Pons (tissue), 1 donor: ENCODE measurements around the gene R3HDM4.
"Not testable (repeated sequence)": the region's sequence is repeated elsewhere in the genome, so short reads cannot be mapped to it uniquely, and the experiment has no call there.

ENCODE experiments used
- DNase-seq: peaks from one replicate; pipeline ENCODE4 v3.0.0-alpha.2; 2016; ENCODE audit warnings: low spot score

The R3HDM4 gene

GRCh38 chr19:890831-891230, 22.2 kb downstream of the R3HDM4 start:
- no peak for DNase-seq

- DNase-seq = no peak
Observed at GRCh38 chr19:889662-890295, 23.2 kb downstream of the R3HDM4 start.

- DNase-seq = no peak
Observed at GRCh38 chr19:888581-889385, 24.2 kb downstream of the R3HDM4 start.

- DNase-seq = no peak
Observed at GRCh38 chr19:887599-887998, 25.4 kb downstream of the R3HDM4 start.

- no peak for DNase-seq
Observed at GRCh38 chr19:887072-887471, 25.9 kb downstream of the R3HDM4 start.

- no peak for DNase-seq
Observed at GRCh38 chr19:885536-886224, 27.3 kb downstream of the R3HDM4 start.

GRCh38 chr19:884420-885211, 28.4 kb downstream of the R3HDM4 start:
- no peak for DNase-seq

GRCh38 chr19:883661-884211, 29.3 kb downstream of the R3HDM4 start:
- no peak for DNase-seq

GRCh38 chr19:882871-883497, 30.0 kb downstream of the R3HDM4 start:
- DNase-seq = no peak

GRCh38 chr19:881385-882071, 31.5 kb downstream of the R3HDM4 start:
- no peak for DNase-seq

- DNase-seq = no peak
Observed at GRCh38 chr19:879711-880438, 33.1 kb downstream of the R3HDM4 start.

- not testable (repeated sequence) for DNase-seq
Observed at GRCh38 chr19:878751-879561, 34.1 kb downstream of the R3HDM4 start.

GRCh38 chr19:877992-878660, 34.9 kb downstream of the R3HDM4 start:
- DNase-seq = not testable (repeated sequence)

GRCh38 chr19:876780-877314, 36.2 kb downstream of the R3HDM4 start:
- DNase-seq = no peak

- no peak for DNase-seq
Observed at GRCh38 chr19:876089-876488, 36.9 kb downstream of the R3HDM4 start.

GRCh38 chr19:875265-875879, 37.6 kb downstream of the R3HDM4 start:
- DNase-seq = no peak

- no peak for DNase-seq
Observed at GRCh38 chr19:873561-874041, 39.4 kb downstream of the R3HDM4 start.

GRCh38 chr19:873084-873483, 39.9 kb downstream of the R3HDM4 start:
- DNase-seq = no peak
